Left cardiac atrium (tissue), 4 donors: ENCODE data around the gene TYRO3. TPM values are rescaled to one million over a fixed set of nuclear protein-coding genes. Genes with fewer than 3 reads are reported as not detected.
A peak's percentile ranks its signal among the peaks of the same experiment; 100 is the strongest.

Source experiments
- ATAC-seq, 2 donors: fragments of 200-7000 bp; cut with Tn5 transposase; one replicate each; pipeline ENCODE4 v1.9.1; 2020; ENCODE audit warnings: mild to moderate bottlenecking in 2 of 2, moderate library complexity in 2 of 2
- DNase-seq: peaks from one replicate; pipeline ENCODE4 v3.0.0-alpha.2; 2020
- intact Hi-C, 2 donors: fragments of 100-400 bp; cut with DNase I; formaldehyde crosslinking; loops; one replicate each; pipeline versions ENCODE4 v1.14.1 to v1.15.1; 2022 to 2023
- long read RNA-seq: library from polyadenylated mRNA; unstranded; transcript quantifications from one replicate; pipeline ENCODE4 v2.0.0, GENCODE V29; 2021
- total RNA-seq, 2 donors: library from RNA; stranded (reverse); fragmentation: NEBNext Ultra II Directional; extraction: Animal tissue kit (Norgen Biotek cat#: 25700); gene quantifications; one replicate each; pipeline ENCODE4 v1.2.1, GENCODE V29; 2021
- donor health status: DM: no; HTN: yes; CAD: no.
- donor health status: DM: no; HTN: yes; CAD: no; lungs with severe emphysema.
- donor health status: DM: yes; HTN: yes; CAD: no.
- donor health status: Dilated cardiomyopathy.

TYRO3 gene
- total RNA-seq = 10 to 100 TPM in 1 of 2 donors, 1 to 10 TPM in 1; 9.1 to 21.0 TPM
- long read RNA-seq, full-length matches to known transcripts = 1 of 4 reads
- long read RNA-seq, partial matches to known transcripts = 3 of 4 reads
- long read RNA-seq, other reads (novel, unspliced or antisense) = 0 of 4 reads

DNA sequence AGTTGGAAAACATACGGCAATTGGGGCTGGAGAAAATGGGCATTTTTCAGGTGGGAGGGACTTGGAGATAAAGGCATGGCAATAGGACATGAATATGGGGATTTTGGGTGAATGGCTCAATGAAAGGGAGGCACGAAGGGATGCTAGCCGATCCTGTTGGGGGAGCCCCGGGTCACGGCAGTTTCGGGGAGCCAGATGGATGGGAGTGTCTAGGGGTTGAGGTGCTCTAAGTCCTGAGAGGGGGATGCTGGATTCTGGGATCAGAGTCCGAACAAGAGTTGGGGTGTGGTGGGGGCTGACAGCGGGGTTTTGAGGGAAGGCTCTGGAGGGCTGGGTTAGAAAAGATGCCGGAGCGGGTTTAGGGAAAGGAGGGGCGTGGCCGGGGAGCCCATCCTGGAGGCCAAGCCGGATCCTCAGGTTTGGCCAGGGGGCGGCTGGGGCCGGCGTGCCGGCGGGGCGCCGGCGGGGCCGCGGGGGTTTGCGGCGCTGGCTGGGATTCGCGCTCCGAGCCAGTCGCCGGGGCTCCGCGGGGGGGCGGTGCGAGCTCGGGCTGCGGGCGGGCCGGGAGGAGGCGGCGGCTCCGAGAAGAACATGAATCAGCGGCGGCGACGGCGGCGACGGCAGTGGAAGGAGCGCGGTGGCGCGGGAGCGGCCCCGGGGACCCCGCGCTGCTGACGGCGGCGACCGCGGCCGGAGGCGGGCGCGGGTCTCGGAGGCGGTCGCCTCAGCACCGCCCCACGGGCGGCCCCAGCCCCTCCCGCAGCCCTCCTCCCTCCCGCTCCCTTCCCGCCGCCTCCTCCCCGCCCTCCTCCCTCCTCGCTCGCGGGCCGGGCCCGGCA lies at the start of gene TYRO3:
TSS of gene TYRO3 (plus strand) at position 813 of the 839 bp plus-strand sequence. CDS start 46 bp downstream, outside the sequence.
- ATAC-seq = peak; percentile 58 to 76
- intact Hi-C loops = loop anchor here in 1 of 2 donors (5.0 kb wide), 1 partner anchor 254 kb away; no protein-coding TSS in a partner anchor
- DNase-seq = peak; percentile 71

DNA sequence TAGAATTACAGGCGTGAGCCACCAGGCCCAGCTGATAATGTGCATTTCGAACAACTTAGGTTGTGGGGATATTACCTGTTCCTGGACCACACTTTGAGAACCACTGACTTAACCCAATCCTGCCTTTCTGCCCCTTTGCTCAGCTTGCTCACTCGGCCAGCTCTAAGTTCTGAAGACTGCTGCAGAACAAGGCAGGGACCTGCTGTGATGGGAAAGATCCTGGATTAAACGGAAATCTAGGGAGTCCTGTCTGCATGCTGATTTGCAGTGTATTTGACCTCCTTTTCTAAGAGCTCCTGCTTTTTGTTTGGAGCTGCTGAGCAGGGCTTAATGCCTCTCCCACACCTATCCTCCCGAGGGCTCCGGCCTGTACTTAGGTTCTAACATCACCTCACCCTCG lies 48.3 kb upstream of the TYRO3 start:
- no peak for ATAC-seq
- no peak for DNase-seq
- intact Hi-C loops = no loop called here

DNA sequence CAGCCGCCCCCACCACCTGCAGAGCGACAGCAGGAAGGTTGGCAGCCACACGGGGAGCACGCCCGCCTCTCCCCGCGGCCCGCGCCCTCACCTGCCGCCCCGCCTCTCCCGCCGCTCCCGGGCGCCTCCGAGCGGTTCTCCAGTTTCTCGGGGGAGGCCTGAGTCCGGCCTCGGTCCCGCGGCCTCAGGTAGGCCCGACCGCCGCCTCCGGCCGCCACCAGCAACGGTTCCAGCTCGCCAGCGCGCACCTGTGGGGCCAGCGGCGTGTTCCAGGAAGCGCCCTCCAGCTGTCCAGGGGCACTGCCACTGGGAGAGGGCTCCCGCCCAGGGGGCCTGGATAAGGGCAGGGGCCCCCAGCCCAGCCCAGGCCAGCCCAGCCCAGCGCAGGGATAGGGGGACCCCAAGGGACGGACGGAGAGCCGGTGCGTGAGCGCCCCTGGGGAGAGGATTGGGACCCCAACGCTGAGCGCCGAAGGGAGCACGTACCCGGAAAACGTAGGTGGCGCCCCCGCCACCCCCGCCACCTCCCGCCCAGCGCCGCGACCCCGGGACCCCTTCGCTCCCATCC lies 47.6 kb upstream of the TYRO3 start:
- no peak for ATAC-seq
- intact Hi-C loops = no loop called here
- no peak for DNase-seq

DNA sequence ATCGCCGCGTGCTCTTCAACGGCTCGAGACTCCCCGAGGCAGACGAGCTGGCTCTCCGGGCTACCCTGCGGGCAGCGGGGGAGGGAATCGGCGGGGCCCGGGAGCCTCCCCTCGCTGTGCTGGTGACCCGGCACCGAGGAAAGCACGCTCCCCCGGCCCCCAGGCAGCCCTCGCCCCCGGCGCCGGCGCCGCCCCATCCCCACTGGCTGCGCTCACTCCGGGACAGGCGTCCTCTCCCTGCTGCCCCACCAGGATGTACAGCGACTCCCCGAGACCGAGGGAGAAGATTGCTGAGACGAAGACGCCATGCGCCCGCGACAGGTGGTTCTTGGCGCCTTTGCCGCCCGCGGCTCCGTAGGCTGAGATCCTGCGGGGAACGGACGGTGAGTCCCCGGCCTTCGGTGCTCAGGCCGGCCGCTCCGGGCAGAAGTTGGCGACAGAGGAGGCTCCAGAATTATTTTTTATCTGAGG lies 47.1 kb upstream of the TYRO3 start:
- DNase-seq = no peak
- no peak for ATAC-seq

DNA sequence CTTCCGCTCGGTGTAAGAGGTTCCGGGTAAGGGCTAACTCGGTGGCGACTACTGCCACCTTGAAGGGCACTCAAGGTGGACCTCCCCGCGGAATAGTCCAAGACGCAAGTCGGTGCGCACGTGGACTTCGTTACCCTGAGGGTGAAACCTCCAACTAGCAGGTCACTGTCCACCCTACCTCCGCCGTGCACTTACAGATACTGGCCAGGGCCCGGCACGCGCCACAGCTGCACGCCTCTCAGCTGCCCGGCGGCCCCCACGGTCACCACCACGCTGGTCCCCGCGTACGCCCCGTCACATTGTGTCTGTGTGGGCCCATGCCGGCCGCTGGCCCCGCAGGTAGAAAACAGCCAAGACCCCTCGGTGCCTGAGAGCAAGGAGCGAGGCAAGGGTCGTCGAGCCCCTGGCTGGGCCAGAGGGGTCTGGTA lies 46.5 kb upstream of the TYRO3 start:
- no peak for DNase-seq
- peak in 1 of 2 donors; percentile 23 for ATAC-seq
- intact Hi-C loops = no loop called here

More for the DNA sequence above, 47.1 kb upstream of the TYRO3 start:
- intact Hi-C loops = no loop called here

DNA sequence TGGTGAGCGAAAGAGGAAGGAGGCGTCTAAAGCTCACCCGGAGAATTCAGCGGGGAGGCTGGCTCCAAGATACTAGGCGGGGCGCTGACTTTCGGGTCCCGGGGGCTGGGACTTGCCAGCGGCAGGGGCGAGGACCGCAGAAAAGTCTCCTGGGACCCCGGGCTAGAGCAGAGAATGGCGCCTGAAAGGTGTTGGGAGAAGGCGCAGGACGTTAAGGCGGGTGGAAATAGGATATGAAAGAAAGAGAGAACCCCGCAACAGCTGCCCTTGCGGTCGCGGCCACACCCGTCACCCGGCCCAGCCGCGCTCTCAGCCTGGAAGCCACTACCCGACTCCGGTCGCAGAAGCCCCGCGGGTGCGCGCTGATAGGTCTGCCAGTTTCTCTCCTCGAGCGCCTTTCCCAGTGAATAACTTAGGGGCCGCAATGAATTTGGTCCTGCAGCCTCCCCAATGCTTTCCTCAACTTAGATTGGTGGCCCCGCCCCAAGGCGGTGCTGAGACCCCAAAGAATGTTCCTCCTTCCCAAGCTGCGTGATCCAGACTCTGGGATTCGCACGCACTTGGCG lies 46.0 kb upstream of the TYRO3 start:
- DNase-seq (peak; percentile 39), ATAC-seq (peak; percentile 52 to 64)
- intact Hi-C loops = no loop called here

DNA sequence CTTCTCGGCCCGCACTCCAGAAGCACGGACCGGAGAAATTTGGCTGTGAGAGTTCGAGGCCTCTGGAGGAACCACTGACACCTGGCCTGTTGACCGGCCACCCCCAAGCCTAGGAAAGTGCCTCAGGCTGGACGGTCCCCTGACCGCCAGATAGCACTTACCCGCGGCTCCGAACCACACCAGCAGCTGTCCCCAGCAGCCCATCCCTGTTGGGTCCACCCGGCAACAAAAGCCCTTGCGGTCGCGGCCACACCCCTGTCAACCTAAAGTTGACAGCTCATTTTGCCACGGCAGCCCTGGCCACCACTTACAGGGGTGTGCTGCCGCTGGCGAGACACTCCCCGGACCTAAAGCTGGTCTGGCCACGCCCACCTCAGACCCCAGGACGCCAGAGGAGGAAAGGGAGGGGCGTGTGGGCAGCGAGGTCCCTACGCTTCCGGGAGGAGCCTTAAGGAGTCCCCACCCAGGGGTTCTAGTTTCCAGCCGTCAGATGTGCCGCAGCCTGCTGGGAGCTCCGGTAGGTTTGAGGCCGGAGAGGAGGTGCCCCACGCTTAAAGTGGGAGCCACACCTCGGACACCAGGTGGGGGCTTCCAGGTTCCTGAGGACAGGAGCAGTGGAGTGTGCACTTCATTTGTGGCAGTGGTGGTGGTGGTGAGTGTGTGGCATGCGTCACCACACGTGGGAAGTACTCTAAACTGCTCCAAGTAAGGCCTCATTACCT lies 45.3 kb upstream of the TYRO3 start, which contains the start of gene LTK:
TSS of gene LTK (minus strand) at position 322 of the 722 bp plus-strand sequence. CDS start at position 204, 118 bp downstream.
- ATAC-seq = peak; percentile 27 to 31
- intact Hi-C loops = no loop called here
- DNase-seq = peak; percentile 44

DNA sequence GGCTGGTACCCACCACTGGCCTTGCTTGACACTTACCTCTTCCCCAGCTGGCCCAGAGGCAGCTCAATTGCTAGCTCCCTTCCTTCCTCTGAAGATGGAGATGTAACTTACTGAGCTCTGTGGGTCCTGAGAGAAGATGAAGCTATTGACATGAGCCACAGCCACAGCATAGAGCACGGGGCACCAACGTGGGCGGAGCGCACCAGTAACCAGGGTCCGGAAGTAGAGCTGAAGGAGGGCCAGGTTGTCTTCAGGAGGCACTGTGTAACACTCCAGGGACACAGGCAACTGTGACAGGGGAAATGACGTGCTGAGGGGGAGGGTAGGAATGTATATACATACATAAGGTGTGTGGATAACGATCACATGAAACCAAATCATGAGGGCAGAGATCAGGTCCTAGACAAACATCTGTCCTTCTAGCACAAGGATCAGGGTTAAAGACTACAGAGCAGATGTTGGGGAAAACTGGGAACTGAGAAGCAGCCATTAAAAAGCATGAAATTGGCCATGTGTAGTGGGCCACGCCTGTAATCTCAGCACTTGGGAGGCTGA lies 41.0 kb upstream of the TYRO3 start:
- no peak for DNase-seq
- no peak for ATAC-seq
- intact Hi-C loops = no loop called here

DNA sequence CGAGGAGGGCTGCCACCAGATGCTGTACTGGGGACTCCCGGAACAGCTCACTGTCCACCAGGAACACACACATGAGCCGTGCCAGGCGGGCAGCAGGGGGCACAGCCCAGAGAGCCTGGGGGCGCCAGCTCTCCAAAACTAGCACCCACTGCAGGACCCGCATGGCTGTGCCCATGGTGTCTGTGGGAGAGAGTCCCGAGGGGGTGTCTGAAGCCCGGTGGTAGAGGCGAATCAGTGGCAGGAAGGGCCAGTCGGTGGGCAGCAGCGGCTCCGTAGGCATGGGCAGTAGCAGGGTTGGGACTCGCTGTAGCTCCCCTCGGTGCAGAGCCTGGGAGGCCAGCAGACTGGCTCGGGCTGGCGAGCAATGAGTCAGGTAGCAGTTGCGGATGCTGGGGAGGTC lies 38.4 kb upstream of the TYRO3 start:
- ATAC-seq = no peak
- no peak for DNase-seq
- intact Hi-C loops = no loop called here

DNA sequence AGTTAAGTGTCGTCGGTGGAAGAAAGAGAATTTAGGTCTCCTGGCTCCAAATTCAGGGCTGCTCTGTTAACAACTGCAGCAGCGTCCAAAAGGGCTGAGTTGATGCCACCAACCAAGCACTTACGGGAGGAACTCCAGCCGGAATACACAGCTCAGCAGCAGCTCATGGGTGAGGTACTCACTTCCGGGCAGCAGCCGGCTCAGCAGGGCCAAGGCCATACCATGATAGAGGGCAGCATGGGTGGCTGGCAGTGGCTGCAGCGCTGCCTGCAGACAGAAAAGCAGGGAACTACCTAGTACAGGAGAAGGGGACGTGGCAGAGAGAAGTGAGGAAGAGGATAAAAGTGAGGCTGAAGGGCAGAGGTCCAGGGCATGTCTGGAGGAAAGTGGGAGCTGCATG lies 37.4 kb upstream of the TYRO3 start:
- no peak for DNase-seq
- intact Hi-C loops = no loop called here

DNA sequence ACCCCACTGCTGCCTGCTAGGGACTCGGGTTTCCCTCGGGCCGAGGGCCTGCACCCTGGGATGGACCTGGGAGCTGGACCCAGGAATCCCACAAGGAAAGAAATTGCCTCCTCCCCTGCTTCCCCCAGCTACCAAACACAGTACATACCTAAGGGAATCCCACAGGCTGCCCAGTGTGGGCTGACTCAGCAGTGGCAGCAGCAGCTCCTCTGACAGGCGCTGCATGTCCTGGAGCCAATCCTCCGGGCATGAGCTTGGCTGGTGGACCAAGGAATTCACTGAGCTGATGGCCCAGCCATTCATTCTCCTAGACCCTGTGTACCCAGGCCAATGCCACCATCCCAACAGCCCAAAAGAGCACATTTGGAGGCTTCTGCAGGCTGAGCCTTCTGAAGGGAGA lies 35.9 kb upstream of the TYRO3 start:
- DNase-seq (no peak), ATAC-seq (no peak)
- intact Hi-C loops = no loop called here

More for the DNA sequence above, 37.4 kb upstream of the TYRO3 start:
- ATAC-seq = no peak

DNA sequence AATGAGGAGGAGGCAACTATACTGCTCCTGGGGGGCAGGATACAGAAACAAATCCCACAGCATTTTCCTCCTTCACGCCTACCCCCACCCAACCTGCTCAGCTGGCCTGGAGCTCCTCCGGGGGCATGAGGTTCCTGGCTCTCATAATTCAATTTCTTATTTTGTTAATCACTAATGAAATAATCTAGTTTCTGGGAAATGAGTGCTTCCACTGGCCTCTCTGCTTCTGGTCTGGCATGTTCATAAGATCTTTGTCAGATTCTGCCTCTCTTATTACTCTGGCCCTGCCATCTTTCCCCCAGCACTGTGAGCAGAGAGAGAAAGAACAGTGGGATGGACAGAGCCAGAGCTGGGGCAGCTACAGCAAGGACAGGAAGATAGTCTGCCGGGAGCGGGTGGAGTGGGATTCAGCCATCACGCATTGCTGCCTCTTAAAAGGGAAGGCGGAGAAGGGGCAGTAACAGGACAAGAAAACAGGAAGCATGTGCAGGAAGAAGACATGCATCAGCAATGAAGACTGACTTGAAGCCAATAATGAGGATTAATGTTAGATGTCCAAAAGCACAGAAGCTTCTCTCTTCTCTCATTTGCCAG lies 28.6 kb upstream of the TYRO3 start:
- intact Hi-C loops = no loop called here
- DNase-seq (no peak), ATAC-seq (no peak)

DNA sequence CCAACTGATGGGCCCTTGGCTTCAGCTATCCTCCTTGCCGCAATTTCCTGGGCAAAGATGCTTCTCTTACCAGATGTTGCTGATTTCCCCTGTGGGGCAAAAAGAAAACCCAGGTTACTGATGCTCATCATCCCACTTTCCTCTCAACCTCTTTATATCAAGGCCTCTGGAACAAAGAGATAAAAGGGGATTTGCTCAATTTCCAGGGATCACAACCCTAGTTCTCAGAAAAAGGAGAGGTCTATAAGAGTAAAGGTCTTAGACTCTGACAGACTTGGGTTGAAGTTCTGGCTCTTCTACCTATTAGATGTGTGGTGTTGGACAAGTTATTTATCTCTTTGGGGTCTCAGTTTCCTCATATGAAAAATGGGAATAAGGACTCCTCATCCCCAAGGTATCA lies 23.5 kb upstream of the TYRO3 start:
- ATAC-seq = no peak
- DNase-seq = no peak
- intact Hi-C loops = no loop called here

DNA sequence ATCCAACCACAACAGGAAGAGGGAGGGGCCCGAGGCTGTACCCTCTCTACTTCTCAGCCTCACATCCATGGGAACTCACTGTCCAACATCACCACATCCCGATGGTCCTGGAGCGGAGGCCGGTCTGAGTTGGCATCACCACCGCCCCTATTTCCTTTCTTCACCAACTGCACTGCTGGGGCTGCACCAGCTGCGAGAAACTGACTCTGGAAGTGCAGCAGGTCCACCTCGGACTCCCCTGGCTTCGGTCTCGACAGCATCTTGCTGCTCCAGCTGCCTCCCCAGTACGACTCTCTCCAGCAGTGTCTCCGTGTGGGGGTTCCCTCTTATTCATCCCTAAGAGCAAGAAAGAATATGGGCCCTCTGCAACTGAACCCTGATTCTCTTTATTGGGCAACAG lies 22.1 kb upstream of the TYRO3 start:
- intact Hi-C loops = no loop called here
- DNase-seq (no peak), ATAC-seq (no peak)

DNA sequence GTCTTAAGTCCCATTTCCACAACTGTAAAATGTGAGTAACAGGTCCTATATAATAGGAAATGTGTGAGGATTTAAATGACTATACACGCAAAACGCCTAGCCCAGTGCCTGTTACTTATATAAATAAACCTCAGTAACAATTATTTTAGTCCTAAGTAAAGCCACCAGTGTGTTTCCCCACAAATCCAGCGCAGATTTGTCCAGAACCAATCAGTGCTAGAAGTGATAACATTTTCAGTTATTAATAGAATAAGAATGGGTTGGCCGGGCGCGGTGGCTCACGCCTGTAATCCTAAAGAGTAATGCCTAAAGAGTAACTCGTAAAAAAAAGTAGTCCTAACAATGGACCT lies 15.5 kb upstream of the TYRO3 start:
- no peak for DNase-seq
- intact Hi-C loops = no loop called here
- no peak for ATAC-seq

DNA sequence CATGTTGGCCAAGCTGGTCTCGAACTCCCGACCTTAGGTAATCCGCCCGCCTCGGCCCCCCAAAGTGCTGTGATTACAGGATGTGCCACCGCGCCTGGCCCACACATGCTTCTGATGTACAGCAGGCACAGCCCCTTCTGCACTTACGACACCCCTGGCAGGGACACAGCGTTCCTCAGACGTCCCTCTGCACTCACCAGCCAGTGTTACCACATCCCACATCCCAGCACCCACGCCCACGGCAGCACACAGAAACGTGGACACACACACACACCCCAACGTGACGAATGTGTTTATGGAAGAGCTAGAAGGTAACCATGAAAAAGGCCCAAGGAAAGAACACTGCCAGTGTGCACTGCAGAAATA lies 14.4 kb upstream of the TYRO3 start:
- intact Hi-C loops = no loop called here
- peak; percentile 57 for DNase-seq
- peak; percentile 16 to 58 for ATAC-seq

DNA sequence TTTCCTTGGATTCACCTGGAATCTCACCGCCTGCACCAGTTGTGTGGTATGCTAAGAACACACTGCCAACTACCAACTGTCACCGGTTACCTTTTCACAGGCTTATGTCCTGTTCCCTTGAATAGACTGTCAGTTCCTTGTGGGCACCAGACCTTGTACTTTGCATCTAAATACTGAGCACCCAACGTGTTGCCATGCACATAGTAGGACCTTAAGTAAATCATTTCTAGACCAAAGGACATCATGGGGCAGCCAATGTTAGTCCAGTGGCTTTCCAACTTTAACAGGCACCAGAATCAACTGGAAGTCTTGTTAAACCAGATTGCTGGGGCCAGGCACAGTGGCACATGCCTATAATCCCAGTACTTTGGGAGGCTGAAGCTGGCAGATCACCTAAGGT lies 13.8 kb upstream of the TYRO3 start:
- intact Hi-C loops = no loop called here
- ATAC-seq (no peak), DNase-seq (no peak)

DNA sequence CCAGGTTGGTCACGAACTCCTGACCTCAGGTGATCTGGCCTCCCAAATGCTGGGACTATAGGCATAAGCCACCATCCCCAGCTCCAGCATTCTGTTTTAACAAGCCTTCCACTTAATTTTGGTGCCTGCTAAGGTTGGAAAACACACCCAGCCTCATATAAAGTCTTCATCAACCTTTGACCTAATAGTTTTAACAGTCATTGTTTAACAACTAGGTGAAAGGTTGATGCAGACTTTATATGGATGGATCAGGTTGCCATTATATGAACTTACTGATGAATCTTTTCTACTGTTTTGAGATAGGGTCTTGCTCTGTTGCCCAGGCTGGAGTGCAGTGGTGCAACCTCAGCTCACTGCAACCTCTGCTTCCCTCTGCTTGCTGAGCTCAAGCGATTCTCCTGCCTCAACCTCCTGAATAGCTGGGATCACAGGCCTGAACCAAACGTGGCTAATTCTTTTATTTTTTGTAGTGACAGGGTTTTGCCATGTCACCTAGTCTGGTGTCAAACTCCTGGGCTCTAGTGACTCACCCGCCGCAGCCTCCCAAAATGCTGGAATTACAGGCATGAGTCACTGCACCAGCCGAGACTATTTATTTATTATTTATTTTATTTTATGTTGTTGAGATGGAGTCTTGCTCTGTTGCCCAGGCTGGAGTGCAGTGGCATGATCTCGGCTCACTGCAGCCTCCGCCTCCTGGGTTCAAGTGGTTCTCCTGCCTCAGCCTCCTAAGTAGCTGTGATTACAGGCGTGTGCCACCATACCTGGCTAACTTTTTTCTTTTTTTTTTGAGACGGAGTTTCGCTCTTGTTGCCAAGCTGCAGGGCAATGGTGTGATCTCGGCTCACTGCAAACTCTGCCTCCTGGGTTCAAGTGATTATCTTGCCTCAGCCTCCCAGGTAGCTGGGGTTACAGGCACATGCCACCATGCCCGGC lies 11.9 kb upstream of the TYRO3 start:
- ATAC-seq = no peak
- intact Hi-C loops = no loop called here
- no peak for DNase-seq
